ENCODE results near the gene PARP2. TPM values are rescaled to one million over a fixed set of nuclear protein-coding genes. Genes with fewer than 3 reads are reported as not detected.

PARP2 gene
- 7.4 and 11.0 TPM in 2 replicates for total RNA-seq

GRCh38 chr14:20343092-20343861 lies at the start of gene PARP2:
Gene PARP2 (plus strand): TSS chr14:20343635. CDS start chr14:20343642, 7 bp downstream.

GRCh38 chr14:20305265-20306078 lies 38.0 kb upstream of the PARP2 start, which contains the start of gene TTC5:
Gene TTC5 (minus strand): TSS chr14:20305951. CDS start chr14:20305937, 14 bp downstream.

GRCh38 chr14:20332788-20333493 lies 10.5 kb upstream of the PARP2 start, which contains the start of gene CCNB1IP1:
Gene CCNB1IP1 (minus strand): TSS chr14:20333279. CDS start chr14:20316523, 16,756 bp downstream.

Other genes starting within 250 kb of the PARP2 start
- not detected in 2 replicates for gene OR4K17, start 232.9 kb upstream of the PARP2 start, total RNA-seq
- gene OR4N5, start 204.8 kb upstream of the PARP2 start, total RNA-seq, result not detected in 2 replicates
- gene OR11G2, start 152.7 kb upstream of the PARP2 start, total RNA-seq, result not detected in 2 replicates
- gene OR11H6, start 119.9 kb upstream of the PARP2 start, total RNA-seq, result not detected in 2 replicates
- not detected in 2 replicates for gene OR11H7, start 114.7 kb upstream of the PARP2 start, total RNA-seq
- gene OR11H4, start 104.3 kb upstream of the PARP2 start, total RNA-seq, result not detected in 2 replicates
- 32.5 and 34.7 TPM in 2 replicates for gene TTC5, start 37.7 kb upstream of the PARP2 start, total RNA-seq
- 42.1 and 53.4 TPM in 2 replicates for gene CCNB1IP1, start 10.4 kb upstream of the PARP2 start, total RNA-seq
- gene TEP1, start 69.9 kb downstream of the PARP2 start, total RNA-seq, result 17.8 and 32.6 TPM in 2 replicates
- gene KLHL33, start 92.5 kb downstream of the PARP2 start, total RNA-seq, result under 0.01 and 0.05 TPM in 2 replicates
- 20.3 and 31.2 TPM in 2 replicates for gene OSGEP, start 111.2 kb downstream of the PARP2 start, total RNA-seq
- gene APEX1, start 111.6 kb downstream of the PARP2 start, total RNA-seq, result 28.8 and 50.2 TPM in 2 replicates
- gene PIP4P1, start 117.8 kb downstream of the PARP2 start, total RNA-seq, result 17.3 and 20.2 TPM in 2 replicates
- gene PNP, start 125.8 kb downstream of the PARP2 start, total RNA-seq, result 19.3 and 53.7 TPM in 2 replicates
- gene RNASE10, start 161.9 kb downstream of the PARP2 start, total RNA-seq, result not detected in 2 replicates
- gene RNASE9, start 217.4 kb downstream of the PARP2 start, total RNA-seq, result not detected in 2 replicates
- not detected in 2 replicates for gene RNASE11, start 244.4 kb downstream of the PARP2 start, total RNA-seq
- not detected in 2 replicates for gene RNASE12, start 247.7 kb downstream of the PARP2 start, total RNA-seq

Data from smooth muscle cell of the umbilical artery (primary cell).